NCI-H1048 (cell line): ENCODE data around the gene SH2D3C.

ENCODE experiments used
- DNase-seq: peaks from one replicate; lab custom pipeline; 2025; lab: John Stamatoyannopoulos, UW

SH2D3C gene

DNA sequence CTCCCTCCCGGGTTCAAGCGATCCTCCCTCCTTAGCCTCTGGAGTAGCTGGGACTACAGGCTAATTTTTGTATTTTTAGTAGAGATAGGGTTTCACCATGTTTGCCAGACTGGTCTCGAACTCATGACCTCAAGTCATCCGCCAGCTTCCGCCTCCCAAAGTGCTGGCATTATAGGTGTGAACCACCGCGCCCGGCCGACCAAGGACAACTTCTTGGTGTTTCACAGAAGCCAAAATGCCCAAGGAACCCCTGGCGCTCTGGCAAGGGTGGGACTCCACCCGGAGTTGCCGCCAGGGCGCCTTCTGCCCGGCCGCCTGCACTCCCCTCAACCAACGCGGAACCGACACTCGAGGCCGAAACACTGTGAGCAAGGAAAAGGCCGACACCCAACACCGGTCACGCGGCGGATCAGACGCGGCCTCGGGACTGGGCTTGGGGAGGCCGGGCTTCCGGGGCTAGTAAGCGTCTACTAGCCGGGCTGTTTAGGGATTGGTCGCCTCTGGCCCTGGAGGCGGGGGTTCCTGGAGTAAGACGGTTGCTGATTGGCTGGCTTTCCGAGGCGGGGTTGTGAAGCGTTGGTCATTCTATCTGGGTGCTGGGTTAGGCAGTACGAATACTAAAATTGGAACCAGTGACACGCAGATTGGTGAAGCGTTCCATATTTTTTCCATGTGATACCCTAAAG lies 79.3 kb downstream of the SH2D3C start:
- no peak for DNase-seq

DNA sequence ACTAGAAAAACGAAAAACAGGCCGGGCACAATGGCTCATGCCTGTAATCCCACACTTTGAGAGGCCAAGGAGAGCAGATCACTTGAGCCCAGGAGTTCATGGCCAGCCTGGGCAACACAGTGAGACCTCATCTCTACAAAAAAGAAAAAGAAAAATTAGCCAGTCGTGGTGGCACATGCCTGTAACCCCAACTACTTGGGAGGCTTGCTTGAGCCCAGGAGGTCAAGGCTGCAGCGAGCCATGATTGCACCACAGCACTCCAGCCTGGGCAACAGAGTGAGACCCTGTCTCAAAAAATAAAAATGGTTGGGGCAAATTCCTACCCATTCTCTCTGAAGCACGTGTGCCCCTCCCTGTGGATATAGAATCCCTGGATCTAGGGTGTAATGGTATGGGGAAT lies 80.1 kb downstream of the SH2D3C start:
- DNase-seq = no peak

DNA sequence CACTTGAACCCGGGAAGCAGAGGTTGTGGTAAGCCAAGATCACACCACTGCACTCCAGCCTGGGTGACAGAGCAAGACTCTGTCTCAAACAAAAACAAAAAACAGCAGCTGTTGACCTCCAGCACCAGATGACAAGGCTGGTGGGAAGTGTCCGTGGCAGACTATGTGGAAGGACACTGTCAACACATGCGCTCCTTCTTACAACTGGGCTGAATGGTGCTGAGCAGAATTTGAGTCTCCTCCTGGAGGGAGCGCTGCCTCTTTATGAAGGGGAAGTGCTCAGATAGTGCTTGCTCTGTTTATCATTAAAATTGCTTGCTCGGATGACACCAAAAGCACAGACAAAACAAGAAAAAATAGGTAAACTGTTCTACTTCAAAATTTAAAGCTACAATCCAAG lies 80.9 kb downstream of the SH2D3C start:
- DNase-seq = no peak

DNA sequence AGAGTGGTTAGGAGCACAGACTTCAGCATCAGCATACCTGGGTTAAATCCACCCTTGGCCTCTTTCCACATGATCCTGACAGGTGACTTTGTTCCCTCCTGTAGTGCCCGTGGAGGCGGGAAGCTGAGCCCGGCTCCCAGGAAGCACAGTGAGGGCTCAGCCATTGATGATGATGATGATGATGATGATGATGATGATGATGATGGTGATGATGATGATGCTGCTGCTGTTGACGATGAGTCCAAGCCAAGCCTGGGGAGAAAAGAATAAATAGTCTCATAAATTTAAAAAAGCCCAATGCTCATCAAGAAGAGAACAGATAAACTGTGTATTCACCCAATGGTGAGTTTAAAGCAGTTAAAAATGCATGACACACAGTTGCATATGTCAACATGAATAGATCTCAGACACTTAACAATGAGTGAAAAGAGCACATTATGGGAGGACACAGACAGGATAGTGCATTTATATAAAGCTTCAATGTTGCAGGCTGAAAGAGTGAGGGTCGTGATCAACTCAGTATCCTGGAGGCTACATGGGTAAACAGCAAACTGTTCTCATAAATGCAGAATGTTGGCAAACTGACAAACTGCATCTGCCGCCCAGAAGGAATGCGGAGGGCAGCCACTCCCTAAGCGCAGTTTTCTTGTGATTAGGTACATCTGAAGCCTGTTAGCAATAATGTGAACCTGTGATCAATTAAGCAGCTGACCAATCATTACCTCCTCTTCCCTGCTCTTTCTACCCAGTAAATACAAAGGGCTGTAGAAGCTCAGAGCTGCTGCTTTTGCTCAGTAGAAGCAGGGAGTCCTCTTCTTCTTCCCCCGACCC lies 83.4 kb downstream of the SH2D3C start:
- no peak for DNase-seq

DNA sequence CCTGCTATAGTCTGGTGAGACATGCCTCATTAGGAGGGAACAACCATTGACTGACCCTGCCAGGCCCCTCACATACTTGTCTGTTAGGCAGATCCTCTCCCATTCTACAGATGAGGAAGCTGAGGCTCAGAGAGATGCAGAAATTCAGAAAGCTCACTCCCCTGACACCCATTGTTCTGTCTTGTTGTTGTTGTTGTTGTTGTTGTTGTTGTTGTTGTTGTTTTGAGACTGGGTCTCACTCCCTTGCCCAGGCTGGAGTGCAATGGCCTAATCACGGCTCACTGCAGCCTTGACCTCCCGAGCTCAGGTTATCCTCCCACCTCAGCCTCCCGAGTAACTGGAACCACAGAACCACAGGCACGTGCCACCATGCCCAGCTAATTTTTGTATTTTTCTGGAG lies 84.8 kb downstream of the SH2D3C start:
- DNase-seq = no peak

DNA sequence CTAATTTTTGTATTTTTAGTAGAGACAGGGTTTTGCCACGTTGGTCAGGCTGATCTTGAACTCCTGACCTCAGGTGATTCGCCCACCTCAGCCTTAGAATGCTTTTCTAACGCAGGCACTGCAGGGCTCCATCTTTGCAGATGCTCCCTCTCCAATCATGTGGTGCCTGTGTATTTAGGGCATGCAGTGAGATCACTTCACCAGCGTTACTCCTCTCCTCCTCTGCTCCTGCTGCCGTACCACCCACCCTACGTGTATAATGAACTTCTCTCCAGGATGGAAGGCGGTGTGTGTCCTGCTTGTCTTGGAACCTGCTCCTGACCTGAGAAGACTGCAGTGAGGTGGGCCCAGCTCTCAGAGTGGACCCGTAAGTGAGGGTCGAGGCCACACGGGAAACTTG lies 85.3 kb downstream of the SH2D3C start:
- DNase-seq = no peak

DNA sequence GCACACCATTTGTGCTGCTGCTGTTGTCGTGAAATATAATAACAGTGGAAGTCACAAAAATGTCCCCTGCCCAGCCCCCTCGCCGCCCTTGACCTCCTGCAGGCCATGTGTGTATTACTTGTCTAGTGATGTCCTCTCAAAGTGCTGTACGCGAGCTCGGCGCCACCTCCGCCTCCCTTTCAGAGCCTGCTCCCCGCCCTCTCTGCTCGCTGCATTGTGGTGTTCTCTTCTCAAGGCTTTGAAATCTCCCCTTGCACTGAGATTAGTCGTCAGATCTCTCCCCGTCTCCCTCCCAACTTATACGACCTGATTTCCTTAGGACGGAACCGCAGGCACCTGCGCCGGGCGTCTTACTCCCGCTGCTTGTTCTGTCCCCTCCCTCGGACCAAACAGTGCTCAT lies 86.4 kb downstream of the SH2D3C start:
- no peak for DNase-seq

DNA sequence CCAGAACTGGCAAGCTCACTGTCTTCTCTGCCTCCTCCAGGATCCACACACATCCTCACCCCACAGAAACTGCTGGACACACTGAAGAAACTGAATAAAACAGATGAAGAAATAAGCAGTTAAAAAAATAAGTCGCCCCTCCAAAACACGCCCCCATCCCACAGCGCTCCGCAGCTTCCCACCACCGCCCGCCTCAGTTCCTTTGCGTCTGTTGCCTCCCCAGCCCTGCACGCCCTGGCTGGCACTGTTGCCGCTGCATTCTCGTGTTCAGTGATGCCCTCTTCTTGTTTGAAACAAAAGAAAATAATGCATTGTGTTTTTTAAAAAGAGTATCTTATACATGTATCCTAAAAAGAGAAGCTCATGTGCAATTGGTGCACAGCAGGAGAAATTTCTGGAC lies 87.7 kb downstream of the SH2D3C start:
- DNase-seq = no peak

DNA sequence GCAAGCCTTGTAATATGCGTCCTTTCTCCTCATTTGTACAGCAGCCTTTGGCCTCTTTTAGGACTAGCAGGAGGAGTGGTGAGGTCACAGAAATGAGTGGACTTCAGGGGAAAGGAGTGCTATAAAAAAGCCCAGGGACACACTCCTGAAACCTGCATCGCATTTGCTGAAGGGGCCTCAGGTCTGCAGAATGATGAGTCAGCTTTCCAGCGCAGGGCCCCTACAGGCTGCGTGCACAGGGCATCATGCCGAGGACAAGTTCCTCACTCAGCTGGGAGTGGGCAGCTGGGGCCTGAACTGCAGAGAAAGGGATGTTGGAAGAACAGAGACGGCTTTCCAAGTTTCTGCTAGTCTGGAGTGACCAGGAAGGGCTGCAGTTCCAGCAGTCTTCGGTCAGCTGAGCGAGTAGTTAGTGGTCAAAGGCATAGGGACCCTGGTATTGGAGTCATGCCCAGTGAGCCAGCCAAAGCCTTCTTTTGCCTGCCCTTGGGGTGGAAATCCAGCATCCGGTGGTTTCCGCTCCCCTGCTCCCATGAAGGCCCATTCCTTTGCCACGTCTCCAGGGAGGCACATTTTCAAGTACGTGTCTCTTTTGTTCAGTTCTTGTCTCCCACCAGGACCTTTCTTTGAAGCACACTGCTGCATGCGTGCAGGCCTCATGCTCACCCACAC lies 89.0 kb downstream of the SH2D3C start:
- no peak for DNase-seq
